K562 (cell line): Measurements from ENCODE around the gene TMEM185B. TPM values are rescaled to one million over a fixed set of nuclear protein-coding genes. Genes with fewer than 3 reads are reported as not detected.

Source experiments
- ATAC-seq: fragments of 200-7000 bp; cut with Tn5 transposase; 3 replicates; pipeline ENCODE4 v1.9.1; 2020; ENCODE audit warnings: moderate library complexity
- BruUV-seq: library from RNA; stranded (reverse); fragments of 400-500 nt; replicated peaks from 2 replicates; lab custom pipeline; 2021; lab: Mats Ljungman, UMichigan
- CTCF ChIA-PET: fragments of 300-600 bp; formaldehyde crosslinking; extraction: SDS; loops from one replicate; lab custom pipeline; 2021; ENCODE audit warnings: low intra/inter-chr PET ratio; lab: Yijun Ruan, JAX
- POLR2A ChIA-PET: fragments of 300-600, 350-650 bp; sonication (Branson Sonifier 250); formaldehyde crosslinking; extraction: SDS; loops from one replicate; lab custom pipeline; 2021; ENCODE audit warnings: antibody characterized with exemption, inconsistent platforms; lab: Yijun Ruan, JAX
- DNase-seq, 4 experiments: peaks; one replicate each; pipeline versions ENCODE4 v3.0.0 to v3.0.0-alpha.2; 2011 to 2018; ENCODE audit warnings: low spot score in 3 of 4, mixed read lengths in 3 of 4; ENCODE audit errors: extremely low read depth in 1 of 4
- FAIRE-seq: peaks from 2 replicates; lab custom pipeline; 2011; peaks lifted over from hg19 to GRCh38; lab: Jason Lieb, UNC
- H2AFZ ChIP-seq: 2 replicates; pipeline ENCODE4 v1.6.0; 2011; ENCODE audit warnings: low read depth, low read length, control low read depth, inconsistent platforms
- H3K27ac ChIP-seq: fragments of 200-600 bp; 3 replicates; pipeline ENCODE4 v1.8.0; 2011; ENCODE audit warnings: low read depth, mild to moderate bottlenecking, control low read depth, inconsistent platforms, low read length, moderate library complexity, mixed read lengths; ENCODE audit errors: extremely low read depth
- H3K27me3 ChIP-seq, 2 experiments: fragments of 300-600 bp in 1 of 2; 2 replicates in 1 of 2; 3 replicates in 1 of 2; pipeline versions ENCODE4 v1.6.0 to v1.8.0; 2011; ENCODE audit warnings: inconsistent platforms in 2 of 2, low read length in 2 of 2, mild to moderate bottlenecking in 1 of 2, mixed read lengths in 1 of 2, moderate library complexity in 1 of 2; ENCODE audit not compliant: control insufficient read depth in 2 of 2, insufficient read depth in 2 of 2
- H3K36me3 ChIP-seq: fragments of 300-600 bp; 3 replicates; pipeline ENCODE4 v1.8.0; 2011; ENCODE audit warnings: mild to moderate bottlenecking, low read length, inconsistent platforms; ENCODE audit not compliant: control insufficient read depth, insufficient read depth
- H3K4me1 ChIP-seq, 2 experiments: fragments of 200-600 bp in 1 of 2; replicated peaks in 1 of 2; 2 replicates in 1 of 2; 3 replicates in 1 of 2; pipeline versions ENCODE4 v1.5.1 to v1.8.0; 2011; ENCODE audit warnings: inconsistent platforms in 2 of 2, low read length in 2 of 2, mild to moderate bottlenecking in 1 of 2, mixed read lengths in 1 of 2, moderate library complexity in 1 of 2; ENCODE audit not compliant: control insufficient read depth in 2 of 2, insufficient read depth in 2 of 2
- H3K4me2 ChIP-seq: 2 replicates; pipeline ENCODE4 v1.6.1; 2011; ENCODE audit warnings: low read length, control low read depth, inconsistent platforms, mixed read lengths; ENCODE audit not compliant: insufficient read depth
- H3K4me3 ChIP-seq: fragments of 200-600 bp; sonication (generic), shearing (Covaris generic); 2 replicates; pipeline ENCODE4 v1.5.1; 2016; ENCODE audit warnings: control low read depth, inconsistent platforms
- H3K79me2 ChIP-seq: fragments of 200-600 bp; 3 replicates; pipeline ENCODE4 v1.8.0; 2011; ENCODE audit warnings: low read length, inconsistent platforms; ENCODE audit not compliant: control insufficient read depth, insufficient read depth
- H3K9ac ChIP-seq, 2 experiments: 2 replicates each; pipeline versions ENCODE4 v1.6.0 to v1.6.1; 2011; ENCODE audit warnings: low read depth in 2 of 2, low read length in 2 of 2, control low read depth in 1 of 2, inconsistent platforms in 1 of 2, mild to moderate bottlenecking in 1 of 2, mixed read lengths in 1 of 2; ENCODE audit not compliant: insufficient read depth in 1 of 2
- H3K9me1 ChIP-seq: one replicate; pipeline ENCODE4 v1.6.0; 2011; ENCODE audit warnings: inconsistent platforms, mild to moderate bottlenecking, low read length, moderate library complexity; ENCODE audit not compliant: control insufficient read depth, insufficient read depth
- H3K9me3 ChIP-seq: replicated peaks from 2 replicates; pipeline ENCODE4 v1.5.1; 2011; ENCODE audit warnings: low read depth, low read length, inconsistent platforms; ENCODE audit not compliant: control insufficient read depth, insufficient read depth
- H4K20me1 ChIP-seq: replicated peaks from 2 replicates; pipeline ENCODE4 v1.6.1; 2011; ENCODE audit warnings: low read length, inconsistent platforms, mixed read lengths; ENCODE audit not compliant: control insufficient read depth, insufficient read depth
- BACH1 ChIP-seq: fragments of 200-800 bp; sonication (Bioruptor generic); IDR thresholded peaks from 2 replicates; pipeline ENCODE4 v1.6.1; 2016; ENCODE audit warnings: missing genetic modification characterization, missing compliant biosample characterization
- BRCA1 ChIP-seq, 2 experiments: fragments of 450-650 bp in 1 of 2; sonication (generic) in 1 of 2; formaldehyde crosslinking in 1 of 2; IDR thresholded peaks; 2 replicates each; pipeline versions ENCODE4 v1.5.0 to v1.6.1; 2017 to 2020; ENCODE audit warnings: mild to moderate bottlenecking in 1 of 2, missing genetic modification reagents in 1 of 2
- CAMTA2 ChIP-seq: fragments of 250-450 bp; sonication (Bioruptor Pico); conservative IDR thresholded peaks from 2 replicates; pipeline ENCODE4 v1.5.1; 2022
- CREB1 ChIP-seq, 2 experiments: sonication (generic) in 1 of 2; formaldehyde crosslinking in 1 of 2; IDR thresholded peaks; 2 replicates each; pipeline versions ENCODE4 v1.6.1 to v1.8.0; 2012 to 2022; ENCODE audit warnings: inconsistent platforms in 1 of 2, mild to moderate bottlenecking in 1 of 2, missing genetic modification reagents in 1 of 2, moderate library complexity in 1 of 2
- HDAC8 ChIP-seq: fragments of 450-650 bp; IDR thresholded peaks from 2 replicates; pipeline ENCODE4 v1.6.1; 2016; ENCODE audit warnings: mild to moderate bottlenecking, missing genetic modification characterization, moderate library complexity, missing compliant biosample characterization
- ILK ChIP-seq: fragments of 450-650 bp; IDR thresholded peaks from 2 replicates; pipeline ENCODE4 v1.6.1; 2016; ENCODE audit warnings: missing genetic modification characterization, low read depth, mild to moderate bottlenecking, missing compliant biosample characterization, moderate library complexity, borderline replicate concordance
- KLF1 ChIP-seq: fragments of 450-650 bp; IDR thresholded peaks from 2 replicates; pipeline ENCODE4 v1.6.1; 2016; ENCODE audit warnings: missing genetic modification characterization, missing compliant biosample characterization
- MEIS2 ChIP-seq: fragments of 450-650 bp; IDR thresholded peaks from 2 replicates; pipeline ENCODE4 v1.6.1; 2014; ENCODE audit warnings: mild to moderate bottlenecking; ENCODE audit not compliant: partially characterized antibody
- NFIX ChIP-seq: fragments of 250-450 bp; sonication (Bioruptor Pico); IDR thresholded peaks from 2 replicates; pipeline ENCODE4 v1.4.0; 2020; ENCODE audit warnings: low read depth, mild to moderate bottlenecking, moderate library complexity
- NKRF ChIP-seq: fragments of 450-650 bp; IDR thresholded peaks from 2 replicates; pipeline ENCODE4 v1.6.1; 2016; ENCODE audit warnings: borderline replicate concordance
- PHF20 ChIP-seq: fragments of 450-650 bp; IDR thresholded peaks from 2 replicates; pipeline ENCODE4 v1.6.1; 2018; ENCODE audit not compliant: partially characterized antibody
- YY1 ChIP-seq, 3 experiments: IDR thresholded peaks; 2 replicates each; pipeline ENCODE4 v1.6.1; 2011; ENCODE audit warnings: low read length in 2 of 3, mild to moderate bottlenecking in 2 of 3, moderate library complexity in 2 of 3, borderline replicate concordance in 1 of 3, control low read depth in 1 of 3, low read depth in 1 of 3; ENCODE audit not compliant: insufficient read depth in 3 of 3, insufficient replicate concordance in 2 of 3, control insufficient read depth in 1 of 3, insufficient read length in 1 of 3; ENCODE audit errors: extremely low read depth in 1 of 3
- ZNF121 ChIP-seq: sonication (generic); formaldehyde crosslinking; conservative IDR thresholded peaks from 2 replicates; pipeline ENCODE4 v1.8.0; 2022; ENCODE audit warnings: missing genetic modification reagents
- ZNF584 ChIP-seq: fragments of 200-800 bp; sonication (Bioruptor generic); IDR thresholded peaks from 2 replicates; pipeline ENCODE4 v1.6.1; 2016; ENCODE audit warnings: low read depth, mild to moderate bottlenecking, missing genetic modification characterization, missing compliant biosample characterization
- ZNF830 ChIP-seq: fragments of 250-450 bp; sonication (Bioruptor Pico); IDR thresholded peaks from 2 replicates; pipeline ENCODE4 v1.5.0; 2021; ENCODE audit warnings: mild to moderate bottlenecking
- WGBS: fragments of 100-300 bp; shearing (Covaris generic); methylation state at CpG from one replicate; pipeline ENCODE4 v1.1.6; 2016; ENCODE audit warnings: low coverage, mixed read lengths; ENCODE audit not compliant: insufficient coverage; ENCODE audit errors: missing lambda C conversion rate; 5-methylcytosine and 5-hydroxymethylcytosine counted together
- in situ Hi-C: fragments of 300-500 bp; cut with MboI; formaldehyde crosslinking; loops from 4 replicates; pipeline ENCODE4 v1.15.0; 2018; ENCODE audit warnings: inconsistent platforms, mixed read lengths
- intact Hi-C: fragments of 100-400 bp; cut with micrococcal nuclease; formaldehyde crosslinking; loops from 2 replicates; pipeline ENCODE4 v1.14.2; 2022
- polyA plus RNA-seq, 8 experiments: library from polyadenylated mRNA; depleted of rRNA in 4 of 8; stranded (reverse) in 5 of 8; unstranded in 3 of 8; fragments of >200 nt; fragmentation: Nextera tagmentation in 2 of 8; fragmentation: Illumina TruSeq in 1 of 8; extraction: Ambion mirVana in 2 of 8; extraction: Trizol in 1 of 8; gene quantifications; 2 replicates each; pipeline versions ENCODE4 v1.2.1 to v1.2.3, GENCODE V29; 2011 to 2014; ENCODE audit warnings: inconsistent platforms in 1 of 8, missing spikeins in 1 of 8
- total RNA-seq, 7 experiments: library from RNA; depleted of rRNA in 6 of 7; stranded (reverse); fragments of >200 nt in 6 of 7; fragmentation: Illumina TruSeq in 2 of 7; extraction: Trizol in 2 of 7; gene quantifications; 2 replicates each; pipeline versions ENCODE4 v1.2.1 to v1.2.3, GENCODE V29; 2011 to 2021; ENCODE audit warnings: low replicate concordance in 1 of 7
- TF ChIP-seq, protein P1 (sequence below): fragments of 250-450 bp; sonication (Bioruptor Pico); IDR thresholded peaks from 2 replicates; pipeline ENCODE4 v1.5.0; 2020; ENCODE audit warnings: mild to moderate bottlenecking
- TF ChIP-seq, protein P2 (sequence below): fragments of 200-400 bp; formaldehyde crosslinking; IDR thresholded peaks from 2 replicates; pipeline ENCODE4 v1.6.1; 2017; ENCODE audit warnings: mild to moderate bottlenecking, low read depth, low read length, moderate library complexity

Gene TMEM185B
- total and polyA plus RNA-seq, 9 of the 15 experiments (the other 6 are each of a cell fraction or from before 2014, with no cell fraction given), result 2.9 to 28.2 (median 11.5) TPM

DNA sequence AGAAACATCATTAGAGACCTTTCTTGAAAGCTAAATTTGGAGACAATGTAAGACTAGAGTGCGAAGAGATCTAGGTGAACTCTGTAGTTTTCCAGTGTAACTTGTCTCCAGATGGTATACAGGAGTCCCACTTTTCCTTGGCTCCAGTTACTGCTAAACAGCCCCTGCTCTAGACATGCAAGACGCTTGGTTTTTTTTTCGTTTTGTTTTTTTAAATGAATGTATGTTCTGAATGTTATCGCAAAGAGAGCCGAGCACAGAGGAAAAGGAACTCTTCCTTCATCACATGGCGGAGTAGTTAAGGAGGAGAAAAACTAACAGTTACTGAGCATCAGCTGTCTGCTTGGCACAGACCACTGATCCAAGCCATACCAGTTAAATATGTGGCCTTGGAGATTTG is 31.9 kb upstream of the TMEM185B start:
- intact Hi-C loops (no loop called here), in situ Hi-C loops (no loop called here)
- no TSS peak for BruUV-seq

More for the DNA sequence above, 31.9 kb upstream of the TMEM185B start:
- H3K27ac ChIP-seq, result no peak overlapping the region
- ChIA-PET POLR2A (interaction anchor here (0.6 kb wide), 1 partner anchor 11 kb away, joined by 3 read pairs; no protein-coding TSS in a partner anchor), CTCF (no interaction called here)
- peaks cover 7% of the 10 kb centered on the region; the same call in 2 of the 3 replicates for H3K36me3 ChIP-seq
- H3K9me3 ChIP-seq, result peaks cover 2% of the 10 kb centered on the region; the same call in 1 of the 2 replicates
- DNase-seq (no peak), ATAC-seq (no peak), FAIRE-seq (no peak)
- TF ChIP-seq BRCA1 (IDR thresholded peaks at IDR 0.05) (no peak), BRCA1 (CRISPR knock-in tag; IDR thresholded peaks at IDR 0.05) (no peak), BACH1 (no peak), KLF1 (tag) (no peak), PHF20 (no peak), CREB1 (IDR thresholded peaks at IDR 0.05) (no peak), CREB1 (CRISPR knock-in tag; IDR thresholded peaks at IDR 0.05) (no peak), MEIS2 (no peak), CAMTA2 (CRISPR knock-in tag) (no peak), YY1 (IDR thresholded peaks at IDR 0.05; ENCODE audit: borderline replicate concordance in 1 of 3, control insufficient read depth in 1 of 3, extremely low read depth in 1 of 3, insufficient read depth in 3 of 3, insufficient read length in 1 of 3, insufficient replicate concordance in 2 of 3, low read depth in 1 of 3, low read length in 2 of 3) (no peak), ZNF121 (CRISPR knock-in tag) (no peak), ILK (no peak), ZNF830 (CRISPR knock-in tag) (no peak), NKRF (no peak), ZNF584 (no peak), HDAC8 (tag) (no peak), NFIX (no peak)
- TF ChIP-seq, protein P1, sequence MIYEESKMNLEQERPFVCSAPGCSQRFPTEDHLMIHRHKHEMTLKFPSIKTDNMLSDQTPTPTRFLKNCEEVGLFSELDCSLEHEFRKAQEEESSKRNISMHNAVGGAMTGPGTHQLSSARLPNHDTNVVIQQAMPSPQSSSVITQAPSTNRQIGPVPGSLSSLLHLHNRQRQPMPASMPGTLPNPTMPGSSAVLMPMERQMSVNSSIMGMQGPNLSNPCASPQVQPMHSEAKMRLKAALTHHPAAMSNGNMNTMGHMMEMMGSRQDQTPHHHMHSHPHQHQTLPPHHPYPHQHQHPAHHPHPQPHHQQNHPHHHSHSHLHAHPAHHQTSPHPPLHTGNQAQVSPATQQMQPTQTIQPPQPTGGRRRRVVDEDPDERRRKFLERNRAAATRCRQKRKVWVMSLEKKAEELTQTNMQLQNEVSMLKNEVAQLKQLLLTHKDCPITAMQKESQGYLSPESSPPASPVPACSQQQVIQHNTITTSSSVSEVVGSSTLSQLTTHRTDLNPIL, result no peak
- TF ChIP-seq, protein P2, sequence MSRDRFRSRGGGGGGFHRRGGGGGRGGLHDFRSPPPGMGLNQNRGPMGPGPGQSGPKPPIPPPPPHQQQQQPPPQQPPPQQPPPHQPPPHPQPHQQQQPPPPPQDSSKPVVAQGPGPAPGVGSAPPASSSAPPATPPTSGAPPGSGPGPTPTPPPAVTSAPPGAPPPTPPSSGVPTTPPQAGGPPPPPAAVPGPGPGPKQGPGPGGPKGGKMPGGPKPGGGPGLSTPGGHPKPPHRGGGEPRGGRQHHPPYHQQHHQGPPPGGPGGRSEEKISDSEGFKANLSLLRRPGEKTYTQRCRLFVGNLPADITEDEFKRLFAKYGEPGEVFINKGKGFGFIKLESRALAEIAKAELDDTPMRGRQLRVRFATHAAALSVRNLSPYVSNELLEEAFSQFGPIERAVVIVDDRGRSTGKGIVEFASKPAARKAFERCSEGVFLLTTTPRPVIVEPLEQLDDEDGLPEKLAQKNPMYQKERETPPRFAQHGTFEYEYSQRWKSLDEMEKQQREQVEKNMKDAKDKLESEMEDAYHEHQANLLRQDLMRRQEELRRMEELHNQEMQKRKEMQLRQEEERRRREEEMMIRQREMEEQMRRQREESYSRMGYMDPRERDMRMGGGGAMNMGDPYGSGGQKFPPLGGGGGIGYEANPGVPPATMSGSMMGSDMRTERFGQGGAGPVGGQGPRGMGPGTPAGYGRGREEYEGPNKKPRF, result no peak
- no peaks in the 10 kb centered on the region for H3K27me3 ChIP-seq
- 75% methylated on average over 6 of the region's 6 CpGs for WGBS
- H3K9me1 ChIP-seq, result no peaks in the 10 kb centered on the region
- H3K4me1 ChIP-seq, result peaks cover 23 to 31% of the 10 kb centered on the region in 2 experiments
- H4K20me1 ChIP-seq, result no peaks in the 10 kb centered on the region
- no peak overlapping the region for H3K4me2 ChIP-seq
- H3K4me3 ChIP-seq, result no peak overlapping the region
- no peak overlapping the region for H3K9ac ChIP-seq
- no peak overlapping the region for H2AFZ ChIP-seq
- peaks cover 55% of the 10 kb centered on the region for H3K79me2 ChIP-seq
